Hematopoietic multipotent progenitor cell treated with erythropoietin and hydrocortisone succinate and interleukin-3 and kit ligand, for 15 days (in vitro differentiated cells): ENCODE results near the gene NDUFS1.
A peak's percentile ranks its signal among the peaks of the same experiment; 100 is the strongest.
"Not testable (repeated sequence)": the region's sequence is repeated elsewhere in the genome, so short reads cannot be mapped to it uniquely, and the experiment has no call there.

Experiments
- DNase-seq: peaks from one replicate; pipeline ENCODE4 v3.0.0-alpha.2; 2015; ENCODE audit warnings: low spot score

The NDUFS1 gene

DNA sequence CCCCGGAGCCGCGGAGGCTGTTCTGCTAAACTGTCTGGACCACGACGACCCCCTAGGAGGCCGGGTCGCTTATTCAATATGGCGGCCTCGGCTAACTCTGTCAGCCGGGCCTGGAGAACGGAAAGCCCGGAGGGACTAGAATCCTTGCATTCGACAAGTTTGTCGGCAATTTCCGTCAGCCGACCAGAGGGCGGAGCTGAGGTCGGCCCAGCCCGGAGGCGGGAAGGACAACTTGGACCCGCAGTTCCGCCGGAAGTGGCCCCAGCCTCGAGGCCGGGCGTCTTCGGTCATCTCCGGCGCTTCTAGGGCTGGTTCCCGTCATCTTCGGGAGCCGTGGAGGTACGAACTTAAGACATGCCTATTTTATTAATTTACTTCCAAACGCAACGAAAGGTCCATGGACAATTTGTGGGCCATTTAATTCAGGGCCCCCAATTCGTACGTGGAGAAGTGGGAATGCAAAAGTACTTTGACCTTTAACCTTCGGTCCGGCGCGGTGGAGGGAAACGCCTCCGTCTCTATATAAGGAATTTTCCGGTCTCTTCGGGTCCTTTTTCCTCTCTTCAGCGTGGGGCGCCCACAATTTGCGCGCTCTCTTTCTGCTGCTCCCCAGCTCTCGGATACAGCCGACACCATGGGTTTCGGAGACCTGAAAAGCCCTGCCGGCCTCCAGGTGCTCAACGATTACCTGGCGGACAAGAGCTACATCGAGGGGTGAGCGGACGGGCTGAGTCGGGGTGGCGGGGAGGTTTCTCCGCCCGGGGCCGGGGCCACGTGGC is at the start of gene NDUFS1, which contains the start of gene EEF1B2:
TSS of gene NDUFS1 (minus strand) at position 99 of the 779 bp plus-strand sequence. CDS start 5,766 bp downstream, outside the sequence.
TSS of gene EEF1B2 (plus strand) at position 550 of the 779 bp plus-strand sequence. CDS start at position 635, 85 bp downstream.
- DNase-seq = peak; percentile 96

- no peak for DNase-seq
Observed at GRCh38 chr2:206208900-206209299, 49.7 kb upstream of the NDUFS1 start.

- not testable (repeated sequence) for DNase-seq
Observed at GRCh38 chr2:206207316-206207715, 48.1 kb upstream of the NDUFS1 start.

DNA sequence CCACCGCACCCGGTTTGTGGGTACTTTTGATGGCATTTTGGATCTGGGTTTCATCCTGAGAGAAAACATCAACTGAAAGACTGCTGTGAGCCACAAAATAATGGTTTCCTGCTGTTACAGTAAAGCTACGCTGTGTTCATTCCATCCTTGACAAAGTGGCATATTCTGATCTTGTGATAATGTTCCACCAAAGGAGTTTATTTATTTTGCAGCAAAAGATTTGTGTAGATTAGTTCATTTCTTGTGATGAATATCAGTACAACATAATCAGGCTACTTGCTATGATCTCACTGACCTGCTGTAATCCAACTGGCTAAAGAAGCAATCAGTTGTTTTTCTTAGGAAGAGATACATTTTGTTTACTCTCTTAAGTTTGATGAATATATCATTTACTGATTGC is 45.5 kb upstream of the NDUFS1 start:
- no peak for DNase-seq

DNA sequence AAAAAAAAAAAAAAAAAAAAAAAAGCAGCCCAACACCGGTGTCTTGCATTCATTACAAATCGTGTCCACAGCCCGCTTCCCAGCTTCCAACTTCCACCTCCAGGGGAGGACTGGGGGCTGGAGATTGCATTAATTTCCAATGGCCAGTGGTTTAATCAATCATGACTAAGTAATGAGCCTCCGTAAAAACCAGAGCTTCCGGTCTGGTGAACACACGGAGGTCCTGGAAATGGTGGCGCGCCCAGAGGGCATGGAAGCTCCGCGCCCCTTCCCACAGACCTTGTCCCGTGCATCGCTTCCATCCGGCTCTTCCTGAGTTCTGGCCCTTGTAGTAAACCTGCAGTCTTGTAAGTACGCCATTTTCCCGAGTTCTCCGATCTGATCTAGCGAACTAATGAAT is 44.1 kb upstream of the NDUFS1 start:
- no peak for DNase-seq

DNA sequence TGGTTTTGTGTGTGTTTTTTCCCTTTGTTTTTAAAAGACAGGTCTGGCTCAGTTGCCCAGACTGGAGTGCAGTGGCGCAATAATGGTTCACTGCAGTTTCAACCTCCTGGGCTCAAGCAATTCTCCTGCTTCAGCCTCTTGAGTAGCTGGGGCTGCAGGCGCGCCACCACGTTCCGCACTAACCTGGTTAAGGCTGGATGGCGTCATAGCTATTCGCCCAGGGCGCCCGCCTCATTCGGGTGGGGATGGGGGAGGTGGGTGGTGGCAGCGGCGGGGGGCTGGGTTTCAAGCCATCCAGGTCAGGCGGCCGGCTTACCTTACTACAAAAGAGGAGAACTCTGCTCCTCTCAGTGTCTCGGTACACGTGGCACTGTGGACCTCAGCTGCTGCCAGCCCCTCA is 43.2 kb upstream of the NDUFS1 start:
- no peak for DNase-seq

- no peak for DNase-seq
Observed at GRCh38 chr2:206201075-206201848, 42.0 kb upstream of the NDUFS1 start.

DNA sequence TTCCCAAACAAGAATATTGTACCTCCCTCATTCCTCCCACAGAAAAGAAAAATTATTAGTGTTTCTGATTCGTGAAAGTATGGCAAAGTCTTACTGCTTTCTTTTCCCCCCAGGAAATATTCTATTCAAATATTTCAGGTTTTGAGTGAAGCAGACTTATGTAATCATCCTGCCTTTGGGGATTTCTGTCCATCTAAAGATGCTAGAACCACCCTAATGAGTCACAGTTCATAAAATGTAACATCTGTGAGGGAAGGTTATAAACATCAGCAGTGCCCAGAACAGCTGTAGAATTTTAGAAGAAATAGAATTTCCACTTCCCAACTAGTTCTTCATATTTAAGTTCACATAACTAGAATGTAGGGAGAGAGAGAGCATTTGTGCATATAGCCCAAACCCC is 39.4 kb upstream of the NDUFS1 start:
- no peak for DNase-seq

- DNase-seq = no peak
Observed at GRCh38 chr2:206193671-206194357, 34.6 kb upstream of the NDUFS1 start.

DNA sequence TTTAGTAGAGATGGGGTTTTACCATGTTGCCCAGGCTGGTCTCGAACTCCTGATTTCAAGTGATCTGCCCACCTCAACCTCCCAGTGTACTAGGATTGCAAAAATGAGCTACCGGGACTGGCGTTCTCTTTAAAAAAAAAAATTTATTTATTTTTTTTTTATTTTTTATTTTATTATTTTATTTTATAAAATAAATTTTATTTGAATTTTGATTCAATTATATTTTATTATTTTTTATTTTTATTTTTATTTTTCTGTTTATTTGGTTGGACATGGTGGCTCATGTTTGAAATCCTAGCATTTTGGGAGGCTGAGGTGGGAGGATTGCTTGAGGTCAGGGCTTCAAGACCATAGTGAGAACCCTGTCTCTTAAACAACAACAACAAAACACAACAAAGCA is 32.9 kb upstream of the NDUFS1 start:
- DNase-seq = no peak

DNA sequence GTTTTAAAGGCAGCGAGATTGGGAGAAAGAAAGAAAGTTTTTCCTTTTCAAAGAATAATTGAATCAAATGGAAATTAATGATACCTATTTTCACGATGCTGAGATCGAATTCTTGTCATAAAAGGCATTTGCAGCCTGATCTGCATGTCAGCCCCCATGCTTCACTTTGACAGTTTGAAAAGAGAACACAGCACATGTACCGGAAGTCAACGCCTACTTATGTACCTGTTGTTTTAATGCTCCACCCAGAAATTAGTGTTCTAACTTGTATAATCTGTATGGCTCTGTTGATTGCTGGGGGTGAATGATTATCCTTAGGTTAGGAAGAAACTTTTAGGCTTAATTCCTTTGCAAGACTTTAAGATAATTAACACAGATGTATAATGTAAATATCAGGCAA is 31.4 kb upstream of the NDUFS1 start:
- DNase-seq = no peak

- DNase-seq = no peak
Observed at GRCh38 chr2:206190111-206190510, 30.9 kb upstream of the NDUFS1 start.

DNA sequence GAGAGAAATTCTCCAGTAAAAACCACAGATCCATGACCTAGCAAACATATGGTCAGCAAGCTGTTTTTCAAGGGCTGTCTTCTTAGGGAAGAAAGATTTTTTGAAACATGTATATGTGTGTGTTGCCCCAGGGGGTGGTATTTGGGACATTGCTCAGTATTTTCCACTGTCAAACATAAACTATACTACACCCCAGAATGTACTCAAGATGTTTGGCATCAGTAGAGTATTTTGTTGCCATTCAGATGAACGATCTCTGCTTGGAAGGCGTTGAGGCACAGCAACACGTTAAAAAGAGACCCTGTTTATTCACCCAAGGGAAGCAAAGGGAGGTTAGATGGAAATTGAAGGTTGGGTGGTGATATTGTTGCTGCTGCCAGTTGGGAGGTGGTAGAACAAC is 30.4 kb upstream of the NDUFS1 start:
- no peak for DNase-seq

DNA sequence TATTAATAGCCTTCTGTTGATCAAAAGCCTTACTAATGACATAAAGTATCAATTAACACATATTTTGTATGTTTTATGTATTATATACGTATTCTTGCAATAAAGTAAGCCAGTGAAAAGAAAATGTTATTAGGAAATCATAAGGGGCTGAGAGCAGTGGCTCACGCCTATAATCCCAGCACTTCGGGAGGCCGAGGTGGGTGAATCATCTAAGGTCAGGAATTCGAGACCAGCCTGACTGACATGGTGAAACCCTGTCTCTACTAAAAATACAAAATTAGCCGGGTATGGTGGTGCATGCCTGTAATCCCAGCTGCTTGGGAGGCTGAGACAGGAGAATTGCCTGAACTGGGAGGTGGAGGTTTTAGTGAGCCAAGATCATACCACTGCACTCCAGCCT is 22.3 kb upstream of the NDUFS1 start:
- not testable (repeated sequence) for DNase-seq

DNA sequence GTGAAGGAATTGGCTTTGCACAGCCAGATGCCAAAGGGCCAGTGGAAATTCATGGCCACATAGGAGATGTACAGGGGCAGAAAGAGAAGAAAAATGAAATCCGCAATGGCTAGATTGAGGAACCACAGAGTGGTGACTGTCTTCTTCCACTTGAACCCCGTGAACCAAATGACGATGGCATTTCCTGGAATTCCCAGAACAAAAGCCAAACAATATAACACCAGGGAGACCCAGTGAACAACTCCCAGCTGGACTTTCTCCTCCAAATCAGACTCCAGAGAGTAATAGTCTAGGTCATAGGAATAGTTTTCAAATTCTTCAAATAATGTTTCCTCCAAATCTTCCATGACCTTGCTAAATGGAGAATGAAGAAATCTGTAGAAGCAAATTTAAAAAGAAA is 17.7 kb upstream of the NDUFS1 start:
- DNase-seq = no peak

DNA sequence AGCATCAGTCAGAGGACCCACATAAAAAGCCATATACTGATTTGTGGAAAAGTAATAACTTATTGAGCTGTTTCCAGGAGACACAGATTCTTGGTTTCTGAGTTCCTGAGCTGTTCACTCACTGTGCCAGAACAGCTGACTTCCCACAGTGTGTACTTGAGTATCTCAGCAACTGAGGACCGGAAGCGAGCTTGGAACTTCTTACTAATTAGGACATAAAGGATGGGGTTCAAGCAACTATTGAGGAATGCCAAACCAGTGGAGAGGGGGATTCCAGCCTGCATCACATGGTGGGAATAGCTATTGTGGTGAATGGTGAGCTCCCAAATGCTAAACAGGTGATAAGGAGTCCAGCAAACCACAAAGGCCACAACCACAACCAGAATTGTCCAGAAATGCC is 16.9 kb upstream of the NDUFS1 start:
- DNase-seq = no peak

- DNase-seq = no peak
Observed at GRCh38 chr2:206173147-206173546, 13.9 kb upstream of the NDUFS1 start.

GRCh38 chr2:206171624-206172397 is 12.6 kb upstream of the NDUFS1 start:
- DNase-seq = not testable (repeated sequence)

- DNase-seq = not testable (repeated sequence)
Observed at GRCh38 chr2:206168230-206168629, 9.0 kb upstream of the NDUFS1 start.

GRCh38 chr2:206164261-206164862 is 5.1 kb upstream of the NDUFS1 start:
- DNase-seq = peak; percentile 66

DNA sequence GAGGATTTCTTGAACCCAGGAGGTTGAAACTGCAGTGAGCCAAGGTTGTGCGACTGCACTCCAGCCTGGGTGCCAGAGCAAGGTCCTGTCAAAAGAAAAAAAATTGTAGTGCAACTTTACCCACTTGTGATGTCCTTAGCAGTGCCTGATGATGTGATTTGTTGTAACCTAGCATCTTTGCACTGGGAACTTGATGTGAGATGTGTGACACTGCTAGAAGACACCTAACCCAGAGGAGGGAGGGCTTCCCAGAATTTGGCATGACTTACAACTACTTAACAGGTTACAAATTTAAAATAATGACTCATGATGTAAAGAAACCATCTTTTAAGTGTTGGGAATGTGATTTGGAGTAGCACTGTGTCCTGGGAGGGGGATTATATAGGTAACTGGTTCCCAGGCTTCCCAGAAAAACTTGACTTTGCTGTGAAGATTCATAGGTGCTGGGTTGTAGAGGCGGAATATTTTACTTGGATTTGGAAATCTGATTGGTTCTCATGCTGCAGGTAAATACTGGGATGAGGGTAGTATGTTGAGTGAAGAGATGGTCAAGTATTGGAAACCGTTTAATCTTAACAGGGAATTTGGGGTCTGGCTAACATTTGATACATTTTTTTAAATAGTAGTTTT is 4.1 kb upstream of the NDUFS1 start:
- no peak for DNase-seq
